GM23248 (cell line): Measurements from ENCODE around the gene SLCO1B3.
"Not testable (repeated sequence)": the region's sequence is repeated elsewhere in the genome, so short reads cannot be mapped to it uniquely, and the experiment has no call there.

ENCODE experiments used
- EZH2 ChIP-seq: fragments of 200-600 bp; sonication (generic); IDR thresholded peaks from 2 replicates; pipeline ENCODE4 v1.6.1; 2018; ENCODE audit warnings: antibody characterized with exemption, mild to moderate bottlenecking; ENCODE audit not compliant: insufficient read depth, poor library complexity, severe bottlenecking
- EZH2phosphoT487 ChIP-seq: fragments of 200-600 bp; sonication (generic); IDR thresholded peaks from 2 replicates; pipeline ENCODE4 v1.6.1; 2018; ENCODE audit warnings: antibody characterized with exemption, moderate library complexity, mild to moderate bottlenecking, low read depth; ENCODE audit not compliant: insufficient read depth

GRCh38 chr12:20783796-20784357 is 26.6 kb upstream of the SLCO1B3 start:
- TF ChIP-seq EZH2, EZH2phosphoT487: not testable (repeated sequence)
